Tibial nerve (tissue), 4 donors: ENCODE data around the gene ZNF579.

Experiments
- CTCF ChIP-seq, 5 experiments: fragments of 200-600 bp in 3 of 5; fragments of 450-650 bp in 2 of 5; sonication (generic) in 3 of 5; IDR thresholded peaks; one replicate each; pipeline ENCODE4 v1.5.1; 2016 to 2019; ENCODE audit warnings: antibody characterized with exemption in 5 of 5, mild to moderate bottlenecking in 3 of 5, moderate library complexity in 2 of 5
- EP300 ChIP-seq, 2 donors: sonication (generic); formaldehyde crosslinking; IDR thresholded peaks; one replicate each; pipeline ENCODE4 v1.6.1; 2017; ENCODE audit warnings: antibody characterized with exemption in 2 of 2, mild to moderate bottlenecking in 1 of 2
- POLR2A ChIP-seq, 2 donors: fragments of 450-650 bp; IDR thresholded peaks; one replicate each; pipeline ENCODE4 v1.6.1; 2017; ENCODE audit warnings: antibody characterized with exemption in 2 of 2, mild to moderate bottlenecking in 2 of 2, moderate library complexity in 2 of 2

- no peak for TF ChIP-seq CTCF (IDR thresholded peaks at IDR 0.05)
- no peak for TF ChIP-seq POLR2A (IDR thresholded peaks at IDR 0.05)
- no peak for TF ChIP-seq EP300 (IDR thresholded peaks at IDR 0.05)
These were observed 36.6 kb downstream of the ZNF579 start for GRCh38 chr19:55544014-55544413.
